DND-41 (cell line): ENCODE results near the gene HDAC10.

ENCODE experiments used
- CTCF ChIP-seq: IDR thresholded peaks from 2 replicates; pipeline ENCODE4 v1.5.1; 2012; ENCODE audit warnings: borderline replicate concordance, low read length, moderate library complexity, mild to moderate bottlenecking; ENCODE audit not compliant: poor library complexity, severe bottlenecking; ENCODE audit errors: extremely low read depth
- EZH2 ChIP-seq: IDR thresholded peaks from 3 replicates; pipeline ENCODE4 v1.6.1; 2012; ENCODE audit warnings: borderline replicate concordance, low read depth, mild to moderate bottlenecking, moderate library complexity, low read length, inconsistent platforms; ENCODE audit not compliant: severe bottlenecking

GRCh38 chr22:50275181-50276055, 24.4 kb upstream of the HDAC10 start:
- no peak for TF ChIP-seq CTCF
- no peak for TF ChIP-seq EZH2
